SK-N-SH (cell line): Measurements from ENCODE around the gene CYP4F3. TPM values are rescaled to one million over a fixed set of nuclear protein-coding genes. Genes with fewer than 3 reads are reported as not detected.

Experiments
- CTCF ChIA-PET: fragments of 300-600, 350-600 bp; formaldehyde crosslinking; extraction: SDS; loops from one replicate; lab custom pipeline; 2021; lab: Yijun Ruan, JAX
- POLR2A ChIA-PET: fragments of 350-600 bp; sonication (Branson Sonifier 250); formaldehyde crosslinking; extraction: SDS; loops from one replicate; lab custom pipeline; 2020; ENCODE audit warnings: antibody characterized with exemption, inconsistent platforms; lab: Yijun Ruan, JAX
- DNase-seq: peaks from one replicate; pipeline ENCODE4 v3.0.0; 2012
- H2AFZ ChIP-seq: fragments of 200-600 bp; sonication (generic); 2 replicates; pipeline ENCODE4 v1.8.1; 2016; ENCODE audit warnings: antibody characterized with exemption, mild to moderate bottlenecking, low read depth
- H3F3A ChIP-seq: fragments of 200-600 bp; sonication (generic); replicated peaks from 2 replicates; pipeline ENCODE3; 2016; ENCODE audit warnings: antibody characterized with exemption, mild to moderate bottlenecking; ENCODE audit not compliant: insufficient read depth
- H3K27ac ChIP-seq, 2 experiments: fragments of 200-500 bp in 1 of 2; fragments of 200-600 bp in 1 of 2; sonication (Bioruptor generic) in 1 of 2; sonication (generic), shearing (Covaris generic) in 1 of 2; 2 replicates each; pipeline versions ENCODE4 v1.5.1 to v1.6.1; 2014 to 2016; ENCODE audit warnings: low read depth in 2 of 2, inconsistent platforms in 1 of 2, low read length in 1 of 2, mild to moderate bottlenecking in 1 of 2, mixed read lengths in 1 of 2
- H3K27me3 ChIP-seq: fragments of 200-600 bp; sonication (generic), shearing (Covaris generic); 2 replicates; pipeline ENCODE4 v1.6.1; 2016; ENCODE audit warnings: mixed run types; ENCODE audit not compliant: insufficient read depth
- H3K36me3 ChIP-seq, 2 experiments: fragments of 200-500 bp in 1 of 2; fragments of 200-600 bp in 1 of 2; sonication (Bioruptor generic) in 1 of 2; sonication (generic) in 1 of 2; replicated peaks in 1 of 2; 2 replicates each; pipeline versions ENCODE3 to v1.5.1; 2014 to 2016; ENCODE audit warnings: low read length in 1 of 2, mild to moderate bottlenecking in 1 of 2; ENCODE audit not compliant: insufficient read depth in 2 of 2, control insufficient read depth in 1 of 2
- H3K4me1 ChIP-seq, 2 experiments: fragments of 200-500 bp in 1 of 2; fragments of 200-600 bp in 1 of 2; sonication (Bioruptor generic) in 1 of 2; sonication (generic), shearing (Covaris generic) in 1 of 2; 2 replicates each; pipeline versions ENCODE4 v1.5.1 to v1.6.1; 2014 to 2016; ENCODE audit warnings: low read depth in 1 of 2, low read length in 1 of 2, mixed run types in 1 of 2; ENCODE audit not compliant: insufficient read depth in 2 of 2, control insufficient read depth in 1 of 2
- H3K4me2 ChIP-seq: fragments of 200-600 bp; sonication (generic), shearing (Covaris generic); 2 replicates; pipeline ENCODE4 v1.6.1; 2017; ENCODE audit warnings: mixed run types
- H3K4me3 ChIP-seq, 2 experiments: fragments of 200-500 bp in 1 of 2; fragments of 200-600 bp in 1 of 2; sonication (Bioruptor generic) in 1 of 2; sonication (generic), shearing (Covaris generic) in 1 of 2; 2 replicates each; pipeline versions ENCODE4 v1.5.1 to v1.8.1; 2014 to 2016; ENCODE audit warnings: low read depth in 2 of 2, inconsistent platforms in 1 of 2, low read length in 1 of 2, mild to moderate bottlenecking in 1 of 2, mixed read lengths in 1 of 2, moderate library complexity in 1 of 2
- H3K79me2 ChIP-seq: fragments of 200-600 bp; sonication (generic); 2 replicates; pipeline ENCODE4 v1.8.1; 2017; ENCODE audit warnings: mild to moderate bottlenecking; ENCODE audit not compliant: insufficient read depth
- H3K9ac ChIP-seq: fragments of 200-600 bp; sonication (generic); 2 replicates; pipeline ENCODE4 v1.6.1; 2017; ENCODE audit warnings: mixed run types
- H3K9me2 ChIP-seq: fragments of 200-600 bp; sonication (generic); 2 replicates; pipeline ENCODE4 v1.6.1; 2017; ENCODE audit warnings: mixed run types
- H3K9me3 ChIP-seq: fragments of 200-600 bp; sonication (generic); 2 replicates; pipeline ENCODE4 v1.6.1; 2017; ENCODE audit warnings: mixed run types, mild to moderate bottlenecking, moderate library complexity
- H4K20me1 ChIP-seq: fragments of 200-600 bp; sonication (generic); 2 replicates; pipeline ENCODE4 v1.6.1; 2017; ENCODE audit warnings: mild to moderate bottlenecking, mixed run types; ENCODE audit not compliant: insufficient read depth
- ELF1 ChIP-seq: IDR thresholded peaks from 2 replicates; pipeline ENCODE4 v1.4.0; 2012
- EZH2phosphoT487 ChIP-seq: fragments of 200-600 bp; sonication (generic); IDR thresholded peaks from 2 replicates; pipeline ENCODE4 v1.6.1; 2017; ENCODE audit warnings: low read depth, mixed run types, mild to moderate bottlenecking, antibody characterized with exemption, moderate library complexity, borderline replicate concordance
- FOSL2 ChIP-seq: IDR thresholded peaks from 2 replicates; pipeline ENCODE4 v1.4.0; 2012; ENCODE audit warnings: low read depth, mild to moderate bottlenecking, moderate library complexity, borderline replicate concordance
- GABPA ChIP-seq: IDR thresholded peaks from 2 replicates; pipeline ENCODE4 v1.4.0; 2012; ENCODE audit warnings: low read depth, mild to moderate bottlenecking
- IRF3 ChIP-seq: fragments of 150-350 bp; IDR thresholded peaks from 2 replicates; pipeline ENCODE4 v1.6.1; 2016; ENCODE audit warnings: mild to moderate bottlenecking, low read depth, low read length
- JUND ChIP-seq: IDR thresholded peaks from 2 replicates; pipeline ENCODE4 v1.4.0; 2012
- MAX ChIP-seq: IDR thresholded peaks from 2 replicates; pipeline ENCODE4 v1.4.0; 2012; ENCODE audit warnings: low read depth
- RAD21 ChIP-seq: IDR thresholded peaks from 2 replicates; pipeline ENCODE4 v1.6.1; 2012; ENCODE audit warnings: mild to moderate bottlenecking, low read length
- RFX5 ChIP-seq: IDR thresholded peaks from 2 replicates; pipeline ENCODE4 v1.6.1; 2012; ENCODE audit warnings: mild to moderate bottlenecking, improper control_type of control experiment, low read length
- SMC3 ChIP-seq: IDR thresholded peaks from 2 replicates; pipeline ENCODE4 v1.6.1; 2012; ENCODE audit warnings: low read depth, low read length, improper control_type of control experiment
- TCF12 ChIP-seq: IDR thresholded peaks from 2 replicates; pipeline ENCODE4 v1.4.0; 2012
- USF1 ChIP-seq: IDR thresholded peaks from 2 replicates; pipeline ENCODE4 v1.4.0; 2012; ENCODE audit warnings: low read depth, borderline replicate concordance
- YY1 ChIP-seq: IDR thresholded peaks from 2 replicates; pipeline ENCODE4 v1.4.0; 2012; ENCODE audit warnings: low read depth, mild to moderate bottlenecking
- WGBS: methylation state at CpG from one replicate; pipeline ENCODE4 v1.1.6; 2017; ENCODE audit warnings: low lambda C conversion rate; 5-methylcytosine and 5-hydroxymethylcytosine counted together
- polyA plus RNA-seq, 3 experiments: library from polyadenylated mRNA; depleted of rRNA; stranded (reverse); fragments of >200 nt; gene quantifications; 2 replicates each; pipeline ENCODE4 v1.2.3, GENCODE V29; 2012

The CYP4F3 gene
- polyA plus RNA-seq, 1 of the 3 experiments (the other 2 are of a cell fraction): 0.08 TPM

GRCh38 chr19:15609261-15609660, 31.4 kb upstream of the CYP4F3 start (continued):
- TF ChIP-seq IRF3 (no peak), ELF1 (no peak), RAD21 (no peak)
- TF ChIP-seq, all 33 proteins: peak for 0

- Histone ChIP-seq H3K27me3 (peaks cover 32% of the 10 kb centered on the region; the same call in 1 of the 2 replicates), H2AFZ (no peak overlapping the region), H3K36me3 (no peaks in the 10 kb centered on the region), H3K27ac (no peak overlapping the region), H3K4me3 (no peak overlapping the region), H3K79me2 (no peaks in the 10 kb centered on the region), H3F3A (no peaks in the 10 kb centered on the region), H3K9me3 (no peaks in the 10 kb centered on the region), H4K20me1 (no peaks in the 10 kb centered on the region), H3K9me2 (no peaks in the 10 kb centered on the region), H3K9ac (no peak overlapping the region), H3K4me2 (no peak overlapping the region), H3K4me1 (no peaks in the 10 kb centered on the region)
- TF ChIP-seq GABPA (no peak), USF1 (no peak), RFX5 (no peak)
- ChIA-PET CTCF (no interaction called here), POLR2A (no interaction called here)
- no peak for DNase-seq
- under 1% methylated on average over 5 of the region's 5 CpGs for WGBS
Measured at GRCh38 chr19:15612342-15612741, 28.4 kb upstream of the CYP4F3 start.

- Histone ChIP-seq H3K9ac (no peak overlapping the region), H3K27me3 (peaks cover 23% of the 10 kb centered on the region; the same call in 1 of the 2 replicates), H3K36me3 (no peaks in the 10 kb centered on the region), H3K4me3 (no peak overlapping the region), H3K4me1 (no peaks in the 10 kb centered on the region), H3F3A (no peaks in the 10 kb centered on the region), H4K20me1 (no peaks in the 10 kb centered on the region), H3K79me2 (no peaks in the 10 kb centered on the region), H3K27ac (no peak overlapping the region), H3K9me3 (no peaks in the 10 kb centered on the region), H3K9me2 (no peaks in the 10 kb centered on the region), H2AFZ (no peak overlapping the region), H3K4me2 (no peak overlapping the region)
- CTCF ChIA-PET: no interaction called here
- DNase-seq: no peak
- POLR2A ChIA-PET: no interaction called here
- 25% methylated on average over 3 of the region's 3 CpGs for WGBS
- TF ChIP-seq EZH2phosphoT487 (no peak), TCF12 (no peak), JUND (no peak), MAX (no peak), FOSL2 (no peak), SMC3 (no peak), YY1 (no peak), ELF1 (no peak), GABPA (no peak), RFX5 (no peak)
- TF ChIP-seq, all 33 proteins: peak for 0
Measured at GRCh38 chr19:15613338-15613737, 27.4 kb upstream of the CYP4F3 start.
